ENCODE results near the gene POU6F2. TPM values are rescaled to one million over a fixed set of nuclear protein-coding genes. Genes with fewer than 3 reads are reported as not detected.

POU6F2 gene
- total RNA-seq, 4 donors from 2014 or later = not detected

GRCh38 chr7:39399458-39399857 is 421.7 kb downstream of the POU6F2 start:
- Histone ChIP-seq H3K9me3 (no peaks in the 10 kb centered on the region), H3K27me3 (peaks cover 0 to 17% (median 0%) of the 10 kb centered on the region in 4 donors), H3K36me3 (no peaks in the 10 kb centered on the region), H3K4me3 (no peak overlapping the region), H3K27ac (replicated peaks in 1 of 4) (no peak overlapping the region), H3K4me1 (no peaks in the 10 kb centered on the region)
- intact Hi-C loops (cut with DNase I) = no loop called here
- DNase-seq (ENCODE audit: extremely low spot score) = no peak
- 89% methylated on average over 2 of the region's 2 CpGs for WGBS
- TF ChIP-seq EP300 (IDR thresholded peaks at IDR 0.05) (no peak), POLR2A (IDR thresholded peaks at IDR 0.05; ENCODE audit: low read depth) (no peak), POLR2AphosphoS5 (IDR thresholded peaks at IDR 0.05) (no peak)
- TF ChIP-seq, protein P1, sequence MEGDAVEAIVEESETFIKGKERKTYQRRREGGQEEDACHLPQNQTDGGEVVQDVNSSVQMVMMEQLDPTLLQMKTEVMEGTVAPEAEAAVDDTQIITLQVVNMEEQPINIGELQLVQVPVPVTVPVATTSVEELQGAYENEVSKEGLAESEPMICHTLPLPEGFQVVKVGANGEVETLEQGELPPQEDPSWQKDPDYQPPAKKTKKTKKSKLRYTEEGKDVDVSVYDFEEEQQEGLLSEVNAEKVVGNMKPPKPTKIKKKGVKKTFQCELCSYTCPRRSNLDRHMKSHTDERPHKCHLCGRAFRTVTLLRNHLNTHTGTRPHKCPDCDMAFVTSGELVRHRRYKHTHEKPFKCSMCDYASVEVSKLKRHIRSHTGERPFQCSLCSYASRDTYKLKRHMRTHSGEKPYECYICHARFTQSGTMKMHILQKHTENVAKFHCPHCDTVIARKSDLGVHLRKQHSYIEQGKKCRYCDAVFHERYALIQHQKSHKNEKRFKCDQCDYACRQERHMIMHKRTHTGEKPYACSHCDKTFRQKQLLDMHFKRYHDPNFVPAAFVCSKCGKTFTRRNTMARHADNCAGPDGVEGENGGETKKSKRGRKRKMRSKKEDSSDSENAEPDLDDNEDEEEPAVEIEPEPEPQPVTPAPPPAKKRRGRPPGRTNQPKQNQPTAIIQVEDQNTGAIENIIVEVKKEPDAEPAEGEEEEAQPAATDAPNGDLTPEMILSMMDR (IDR thresholded peaks at IDR 0.05) = no peak

DNA sequence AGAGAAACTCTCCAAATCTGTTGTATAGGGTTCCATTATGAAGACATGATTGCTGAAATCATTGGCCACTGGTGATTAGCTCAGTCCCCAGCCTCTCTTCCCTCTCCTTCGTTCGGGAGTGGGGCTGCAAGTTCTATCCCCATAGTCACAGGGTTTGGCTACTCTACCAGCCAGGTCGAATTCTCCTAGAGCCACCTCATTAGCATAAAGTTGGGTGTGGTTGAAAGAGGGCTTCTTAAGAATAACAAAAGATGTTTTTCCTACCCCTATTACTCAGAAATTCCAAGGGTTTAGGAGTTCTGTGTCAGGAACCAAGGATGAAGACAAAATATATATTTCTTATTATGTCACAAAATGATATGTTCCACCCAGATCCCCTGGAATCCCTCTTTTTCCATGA is 422.3 kb downstream of the POU6F2 start:
- Histone ChIP-seq H3K9me3 (no peaks in the 10 kb centered on the region), H3K4me3 (no peak overlapping the region), H3K27me3 (peaks cover 0 to 14% (median 0%) of the 10 kb centered on the region in 4 donors), H3K36me3 (no peaks in the 10 kb centered on the region), H3K27ac (replicated peaks in 1 of 4) (no peak overlapping the region), H3K4me1 (no peaks in the 10 kb centered on the region)
- intact Hi-C loops (cut with DNase I) = no loop called here
- DNase-seq (ENCODE audit: extremely low spot score) = no peak
- WGBS = 69% methylated on average over 3 of the region's 3 CpGs
- TF ChIP-seq, protein P1 (IDR thresholded peaks at IDR 0.05) = no peak
- TF ChIP-seq POLR2AphosphoS5 (IDR thresholded peaks at IDR 0.05) = no peak
- no peak for TF ChIP-seq EP300 (IDR thresholded peaks at IDR 0.05)
- TF ChIP-seq POLR2A (IDR thresholded peaks at IDR 0.05; ENCODE audit: low read depth) = no peak

DNA sequence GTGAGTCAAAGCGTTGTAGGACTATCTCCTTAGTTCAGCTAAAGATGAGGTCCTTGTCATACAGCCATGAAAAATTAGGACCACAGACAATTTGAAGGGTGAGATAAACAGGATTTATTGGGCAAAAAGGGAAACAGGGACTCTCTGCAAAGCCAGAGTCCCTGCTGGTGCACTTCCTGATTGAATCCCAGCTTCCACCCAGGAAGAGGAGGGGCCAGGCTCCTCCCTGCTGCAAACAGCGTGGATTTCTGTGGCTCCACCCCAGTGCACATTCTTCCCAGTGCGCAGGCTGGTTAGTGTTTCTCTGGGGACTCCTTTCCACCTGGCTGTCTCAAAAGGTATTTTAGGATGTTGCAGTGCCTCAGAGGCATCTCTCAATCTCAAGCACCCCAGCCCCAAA is 423.1 kb downstream of the POU6F2 start:
- intact Hi-C loops (cut with DNase I) = no loop called here
- H3K27ac ChIP-seq (replicated peaks in 1 of 4) = no peak overlapping the region
- no peaks in the 10 kb centered on the region for H3K4me1 ChIP-seq
- no peak for TF ChIP-seq EP300 (IDR thresholded peaks at IDR 0.05)
- TF ChIP-seq, protein P1 (IDR thresholded peaks at IDR 0.05) = no peak
- no peak for TF ChIP-seq POLR2AphosphoS5 (IDR thresholded peaks at IDR 0.05)
- no peak for TF ChIP-seq POLR2A (IDR thresholded peaks at IDR 0.05; ENCODE audit: low read depth)
- no peak for DNase-seq (ENCODE audit: extremely low spot score)
- WGBS = 76% methylated on average over 3 of the region's 3 CpGs
- no peak overlapping the region for H3K4me3 ChIP-seq
- H3K36me3 ChIP-seq = no peaks in the 10 kb centered on the region
- no peaks in the 10 kb centered on the region for H3K9me3 ChIP-seq
- peaks cover 0 to 8% (median 0%) of the 10 kb centered on the region in 4 donors for H3K27me3 ChIP-seq

- Histone ChIP-seq H3K27ac (replicated peaks in 1 of 4) (no peak overlapping the region), H3K9me3 (no peaks in the 10 kb centered on the region), H3K36me3 (no peaks in the 10 kb centered on the region), H3K27me3 (no peaks in the 10 kb centered on the region), H3K4me3 (no peak overlapping the region), H3K4me1 (no peaks in the 10 kb centered on the region)
- intact Hi-C loops (cut with DNase I) = no loop called here
- TF ChIP-seq POLR2A (IDR thresholded peaks at IDR 0.05; ENCODE audit: low read depth) (no peak), EP300 (IDR thresholded peaks at IDR 0.05) (no peak), POLR2AphosphoS5 (IDR thresholded peaks at IDR 0.05) (no peak)
- TF ChIP-seq, protein P1 (IDR thresholded peaks at IDR 0.05) = no peak
- DNase-seq (ENCODE audit: extremely low spot score) = no peak
Observed at GRCh38 chr7:39402034-39402433, 424.3 kb downstream of the POU6F2 start.

DNA sequence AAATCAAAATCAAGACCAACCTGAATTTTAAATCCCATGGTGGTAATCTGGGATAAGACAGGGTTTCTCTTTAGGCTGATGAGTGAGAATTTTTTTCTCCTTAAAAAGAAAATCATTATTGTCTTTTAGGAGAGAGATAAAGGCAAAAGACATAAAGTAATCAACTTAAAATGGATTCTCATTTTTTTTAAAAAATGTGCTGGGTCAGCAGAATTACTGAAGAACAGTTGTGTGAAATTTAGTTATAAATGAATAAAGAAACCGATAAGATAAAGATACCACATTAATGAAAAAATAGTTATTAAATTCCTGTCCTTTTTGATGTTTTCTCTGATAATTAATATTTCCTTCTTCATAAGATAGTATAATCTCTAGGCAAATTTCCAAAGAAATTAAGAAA is 427.2 kb downstream of the POU6F2 start:
- H3K27ac ChIP-seq (replicated peaks in 1 of 4) = no peak overlapping the region

More for the DNA sequence above, 427.2 kb downstream of the POU6F2 start:
- H3K9me3 ChIP-seq = no peaks in the 10 kb centered on the region
- H3K4me3 ChIP-seq = no peak overlapping the region
- DNase-seq (ENCODE audit: extremely low spot score) = no peak
- H3K27me3 ChIP-seq = no peaks in the 10 kb centered on the region
- intact Hi-C loops (cut with DNase I) = no loop called here
- H3K4me1 ChIP-seq = no peaks in the 10 kb centered on the region
- WGBS = 77% methylated on average over 1 of the region's 1 CpG
- no peaks in the 10 kb centered on the region for H3K36me3 ChIP-seq
- TF ChIP-seq EP300 (IDR thresholded peaks at IDR 0.05) (no peak), POLR2AphosphoS5 (IDR thresholded peaks at IDR 0.05) (no peak), POLR2A (IDR thresholded peaks at IDR 0.05; ENCODE audit: low read depth) (no peak)
- TF ChIP-seq, protein P1 (IDR thresholded peaks at IDR 0.05) = no peak
